Progenitor cell of endocrine pancreas (in vitro differentiated cells): ENCODE results near the gene ATR. TPM values are rescaled to one million over a fixed set of nuclear protein-coding genes. Genes with fewer than 3 reads are reported as not detected.
A peak's percentile ranks its signal among the peaks of the same experiment; 100 is the strongest.

Experiments
- DNase-seq: peaks from one replicate; pipeline ENCODE4 v3.0.0; 2021; ENCODE audit warnings: low spot score; ENCODE audit not compliant: unreplicated experiment
- H3K27ac Mint-ChIP-seq: 2 replicates; pipeline ENCODE4 v1.8.0; 2021; ENCODE audit warnings: mild to moderate bottlenecking, moderate library complexity, mixed read lengths
- H3K27me3 Mint-ChIP-seq: 2 replicates; pipeline ENCODE4 v1.8.0; 2021; ENCODE audit warnings: mixed read lengths
- H3K36me3 Mint-ChIP-seq: 2 replicates; pipeline ENCODE4 v1.8.0; 2022; ENCODE audit warnings: mixed read lengths; ENCODE audit not compliant: insufficient read depth
- H3K4me1 Mint-ChIP-seq: 2 replicates; pipeline ENCODE4 v1.8.0; 2021; ENCODE audit warnings: low read depth, mixed read lengths
- H3K4me3 Mint-ChIP-seq: 2 replicates; pipeline ENCODE4 v1.8.0; 2021; ENCODE audit warnings: low read depth, mild to moderate bottlenecking, moderate library complexity, mixed read lengths
- H3K9me3 Mint-ChIP-seq: 2 replicates; pipeline ENCODE4 v1.8.0; 2021; ENCODE audit warnings: low read depth, mixed read lengths
- CTCF ChIP-seq: fragments of 200-600 bp; sonication (generic); IDR thresholded peaks from one replicate; pipeline ENCODE4 v1.5.0; 2021; ENCODE audit warnings: antibody characterized with exemption, mild to moderate bottlenecking; ENCODE audit not compliant: unreplicated experiment
- total RNA-seq: library from RNA; stranded (reverse); gene quantifications from 2 replicates; pipeline ENCODE4 v1.2.1, GENCODE V29; 2021

ATR gene
- total RNA-seq, 1 donor from 2014 or later = 20.3 TPM

- Mint-ChIP-seq H3K36me3 (peaks cover 3% of the 10 kb centered on the region), H3K27ac (no peak overlapping the region), H3K9me3 (no peaks in the 10 kb centered on the region), H3K4me3 (no peak overlapping the region), H3K27me3 (no peaks in the 10 kb centered on the region), H3K4me1 (peaks cover 20% of the 10 kb centered on the region)
- DNase-seq = no peak
- no peak for TF ChIP-seq CTCF
Measured at GRCh38 chr3:142450189-142450588, 128.3 kb downstream of the ATR start.

- peak within 1 kb of the TSS; percentile 100 for H3K27ac Mint-ChIP-seq
- H3K36me3 Mint-ChIP-seq = peaks cover 7% of the 10 kb centered on the region
- no peaks in the 10 kb centered on the region for H3K27me3 Mint-ChIP-seq
- peak; percentile 92 for DNase-seq
- peak within 1 kb of the TSS; percentile 100 for H3K4me3 Mint-ChIP-seq
- H3K4me1 Mint-ChIP-seq = peaks cover 22% of the 10 kb centered on the region
- H3K9me3 Mint-ChIP-seq = no peaks in the 10 kb centered on the region
- TF ChIP-seq CTCF = no peak
Measured at GRCh38 chr3:142447852-142448823, 130.4 kb downstream of the ATR start, which contains the start of gene XRN1. XRN1 (minus strand) TSS chr3:142448037; CDS start chr3:142447944, 93 bp downstream.

GRCh38 chr3:142447301-142447851, 131.2 kb downstream of the ATR start:
- no peak for TF ChIP-seq CTCF
- peak; percentile 11 for DNase-seq
- no peaks in the 10 kb centered on the region for H3K9me3 Mint-ChIP-seq
- peak overlapping the region; percentile 100 for H3K4me3 Mint-ChIP-seq
- peaks cover 10% of the 10 kb centered on the region for H3K36me3 Mint-ChIP-seq
- peak overlapping the region; percentile 100 for H3K27ac Mint-ChIP-seq
- peaks cover 22% of the 10 kb centered on the region for H3K4me1 Mint-ChIP-seq
- no peaks in the 10 kb centered on the region for H3K27me3 Mint-ChIP-seq

GRCh38 chr3:142445816-142446254, 132.7 kb downstream of the ATR start:
- Mint-ChIP-seq H3K4me1 (peaks cover 22% of the 10 kb centered on the region), H3K27me3 (no peaks in the 10 kb centered on the region), H3K27ac (peak overlapping the region; percentile 22)

More at GRCh38 chr3:142445816-142446254, 132.7 kb downstream of the ATR start:
- Mint-ChIP-seq H3K36me3 (peaks cover 10% of the 10 kb centered on the region), H3K9me3 (no peaks in the 10 kb centered on the region), H3K4me3 (peak overlapping the region; percentile 100)
- no peak for DNase-seq
- TF ChIP-seq CTCF = no peak
